Esophagus muscularis mucosa (tissue), 4 donors: ENCODE results near the gene ZC3H10.

ENCODE experiments used
- EP300 ChIP-seq: sonication (generic); formaldehyde crosslinking; IDR thresholded peaks from one replicate; pipeline ENCODE4 v1.6.1; 2017; ENCODE audit warnings: antibody characterized with exemption
- POLR2A ChIP-seq: fragments of 450-650 bp; IDR thresholded peaks from one replicate; pipeline ENCODE4 v1.6.1; 2017; ENCODE audit warnings: antibody characterized with exemption, moderate library complexity, mild to moderate bottlenecking, low read depth
- TF ChIP-seq, protein P1 (sequence below), 3 experiments: fragments of 200-600 bp in 2 of 3; fragments of 450-650 bp in 1 of 3; sonication (generic) in 2 of 3; IDR thresholded peaks; one replicate each; pipeline ENCODE4 v1.5.1; 2017 to 2019; ENCODE audit warnings: antibody characterized with exemption in 3 of 3, mild to moderate bottlenecking in 2 of 3, moderate library complexity in 1 of 3

DNA sequence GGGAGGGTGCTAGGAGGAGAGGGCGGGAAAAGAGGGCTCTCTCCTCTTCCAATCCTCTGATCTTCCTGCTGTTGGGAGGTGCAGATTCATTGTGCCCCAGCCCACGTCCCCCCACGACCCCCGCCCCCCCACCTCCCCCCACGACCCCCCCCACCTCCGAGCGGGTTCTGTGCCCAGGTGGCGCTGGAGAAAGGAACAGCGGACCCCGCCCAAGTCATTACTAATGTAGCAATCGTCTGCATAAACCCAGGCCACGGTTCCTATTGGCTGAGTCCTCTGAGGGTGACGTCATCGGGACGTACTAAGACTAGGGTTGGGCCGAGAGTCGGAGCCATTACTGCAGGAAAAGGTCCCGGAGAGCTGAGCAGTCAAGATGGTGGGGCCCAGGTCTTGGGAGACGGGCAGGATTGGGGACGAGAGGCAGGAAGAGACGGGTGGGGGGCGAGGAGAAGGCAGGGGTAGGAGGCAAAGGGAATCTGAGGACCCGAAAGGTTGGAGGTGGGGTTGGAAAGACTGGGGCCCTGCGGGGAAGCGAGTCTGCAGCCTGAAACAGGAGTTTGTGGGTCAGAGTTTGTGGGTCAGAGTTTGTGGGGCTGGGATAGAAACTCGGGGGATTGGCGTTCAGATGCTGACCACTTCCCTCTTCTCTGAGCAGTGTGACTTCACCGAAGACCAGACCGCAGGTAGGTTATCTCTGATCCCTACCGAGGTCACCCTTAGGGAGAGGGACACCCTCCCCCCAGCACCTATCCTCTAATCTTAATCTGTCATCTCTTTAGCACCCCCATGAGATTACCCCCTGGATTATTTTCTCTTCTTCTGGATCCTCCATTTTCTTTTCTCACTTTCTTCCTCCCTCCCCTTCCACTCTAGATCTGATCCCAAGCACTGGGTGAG, 40.2 kb downstream of the ZC3H10 start, which contains the start of gene MYL6:
- TF ChIP-seq EP300: no peak
- TF ChIP-seq, protein P1, sequence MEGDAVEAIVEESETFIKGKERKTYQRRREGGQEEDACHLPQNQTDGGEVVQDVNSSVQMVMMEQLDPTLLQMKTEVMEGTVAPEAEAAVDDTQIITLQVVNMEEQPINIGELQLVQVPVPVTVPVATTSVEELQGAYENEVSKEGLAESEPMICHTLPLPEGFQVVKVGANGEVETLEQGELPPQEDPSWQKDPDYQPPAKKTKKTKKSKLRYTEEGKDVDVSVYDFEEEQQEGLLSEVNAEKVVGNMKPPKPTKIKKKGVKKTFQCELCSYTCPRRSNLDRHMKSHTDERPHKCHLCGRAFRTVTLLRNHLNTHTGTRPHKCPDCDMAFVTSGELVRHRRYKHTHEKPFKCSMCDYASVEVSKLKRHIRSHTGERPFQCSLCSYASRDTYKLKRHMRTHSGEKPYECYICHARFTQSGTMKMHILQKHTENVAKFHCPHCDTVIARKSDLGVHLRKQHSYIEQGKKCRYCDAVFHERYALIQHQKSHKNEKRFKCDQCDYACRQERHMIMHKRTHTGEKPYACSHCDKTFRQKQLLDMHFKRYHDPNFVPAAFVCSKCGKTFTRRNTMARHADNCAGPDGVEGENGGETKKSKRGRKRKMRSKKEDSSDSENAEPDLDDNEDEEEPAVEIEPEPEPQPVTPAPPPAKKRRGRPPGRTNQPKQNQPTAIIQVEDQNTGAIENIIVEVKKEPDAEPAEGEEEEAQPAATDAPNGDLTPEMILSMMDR (IDR thresholded peaks at IDR 0.05): no peak
- TF ChIP-seq POLR2A: peak; percentile 99
